Kidney (tissue), 14 donors: ENCODE results near the gene SEZ6L. TPM values are rescaled to one million over a fixed set of nuclear protein-coding genes. Genes with fewer than 3 reads are reported as not detected.

Experiments
- DNase-seq, 5 donors: peaks; one replicate each; pipeline ENCODE4 v3.0.0-alpha.2; 2013 to 2020
- FAIRE-seq: peaks from 2 replicates; lab custom pipeline; 2012; peaks lifted over from hg19 to GRCh38; lab: Jason Lieb, UNC
- H3K27ac ChIP-seq, 2 donors: one replicate each; pipeline ENCODE4 v1.7.0; 2013; ENCODE audit warnings: low read depth in 2 of 2, low read length in 2 of 2, inconsistent platforms in 1 of 2
- H3K27me3 ChIP-seq: one replicate; pipeline ENCODE4 v1.7.1; 2013; ENCODE audit warnings: low read length, inconsistent platforms; ENCODE audit not compliant: control insufficient read depth, insufficient read depth
- H3K36me3 ChIP-seq, 3 donors: one replicate each; pipeline versions ENCODE4 v1.7.0 to v1.7.1; 2013; ENCODE audit warnings: low read length in 3 of 3, control low read depth in 1 of 3, inconsistent platforms in 1 of 3; ENCODE audit not compliant: insufficient read depth in 3 of 3, control insufficient read depth in 2 of 3
- H3K4me1 ChIP-seq, 3 donors: one replicate each; pipeline versions ENCODE4 v1.7.0 to v1.7.1; 2013; ENCODE audit warnings: low read length in 3 of 3, inconsistent platforms in 1 of 3, low read depth in 1 of 3; ENCODE audit not compliant: control insufficient read depth in 2 of 3, insufficient read depth in 2 of 3
- H3K4me3 ChIP-seq, 3 donors: one replicate each; pipeline versions ENCODE4 v1.7.0 to v1.8.1; 2013; ENCODE audit warnings: low read length in 3 of 3, control low read depth in 1 of 3, inconsistent platforms in 1 of 3
- H3K9ac ChIP-seq, 3 donors: one replicate each; pipeline versions ENCODE4 v1.7.0 to v1.7.1; 2013; ENCODE audit warnings: low read length in 3 of 3, control low read depth in 1 of 3, inconsistent platforms in 1 of 3
- H3K9me3 ChIP-seq, 3 donors: one replicate each; pipeline versions ENCODE4 v1.7.0 to v1.7.1; 2013; ENCODE audit warnings: low read length in 3 of 3, control low read depth in 1 of 3, inconsistent platforms in 1 of 3; ENCODE audit not compliant: control insufficient read depth in 2 of 3, insufficient read depth in 1 of 3
- intact Hi-C: fragments of 100-400 bp; cut with DNase I; formaldehyde crosslinking; loops from one replicate; pipeline ENCODE4 v1.11.1; 2022
- polyA plus RNA-seq: library from polyadenylated mRNA; stranded (reverse); fragments of 350-450 nt; fragmentation: Illumina TruSeq; extraction: RNeasy Lipid Tissue Mini Kit (QIAGEN cat#74804); gene quantifications from one replicate; pipeline ENCODE4 v1.2.3, GENCODE V29; 2014; ENCODE audit warnings: low read depth, low replicate concordance; ENCODE audit not compliant: insufficient read depth
- total RNA-seq: library from RNA; stranded (reverse); fragmentation: NEBNext Ultra II Directional; extraction: Animal tissue kit (Norgen Biotek cat#: 25700); gene quantifications from one replicate; pipeline ENCODE4 v1.2.1, GENCODE V29; 2021
- TF ChIP-seq, protein P1 (sequence below): IDR thresholded peaks from 3 replicates; pipeline ENCODE4 v1.5.1; 2012; ENCODE audit warnings: mild to moderate bottlenecking, moderate library complexity, borderline replicate concordance; ENCODE audit not compliant: insufficient read depth; ENCODE audit errors: extremely low read depth
- donor health status: control.
- donor health status: control.
- donor health status: control.
- donor health status: control.
- donor health status: control.
- donor health status: DM: yes; HTN: yes; CAD: no.
- donor health status: Normal renal cell carcinoma (clear cell type).

The SEZ6L gene
- total and polyA plus RNA-seq, 2 donors from 2014 or later: 0.09 to 0.19 TPM

- no peaks in the 10 kb centered on the region for H3K4me1 ChIP-seq
- TF ChIP-seq, protein P1, sequence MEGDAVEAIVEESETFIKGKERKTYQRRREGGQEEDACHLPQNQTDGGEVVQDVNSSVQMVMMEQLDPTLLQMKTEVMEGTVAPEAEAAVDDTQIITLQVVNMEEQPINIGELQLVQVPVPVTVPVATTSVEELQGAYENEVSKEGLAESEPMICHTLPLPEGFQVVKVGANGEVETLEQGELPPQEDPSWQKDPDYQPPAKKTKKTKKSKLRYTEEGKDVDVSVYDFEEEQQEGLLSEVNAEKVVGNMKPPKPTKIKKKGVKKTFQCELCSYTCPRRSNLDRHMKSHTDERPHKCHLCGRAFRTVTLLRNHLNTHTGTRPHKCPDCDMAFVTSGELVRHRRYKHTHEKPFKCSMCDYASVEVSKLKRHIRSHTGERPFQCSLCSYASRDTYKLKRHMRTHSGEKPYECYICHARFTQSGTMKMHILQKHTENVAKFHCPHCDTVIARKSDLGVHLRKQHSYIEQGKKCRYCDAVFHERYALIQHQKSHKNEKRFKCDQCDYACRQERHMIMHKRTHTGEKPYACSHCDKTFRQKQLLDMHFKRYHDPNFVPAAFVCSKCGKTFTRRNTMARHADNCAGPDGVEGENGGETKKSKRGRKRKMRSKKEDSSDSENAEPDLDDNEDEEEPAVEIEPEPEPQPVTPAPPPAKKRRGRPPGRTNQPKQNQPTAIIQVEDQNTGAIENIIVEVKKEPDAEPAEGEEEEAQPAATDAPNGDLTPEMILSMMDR: no peak
- no peaks in the 10 kb centered on the region for H3K9me3 ChIP-seq
- intact Hi-C loops: no loop called here
- H3K36me3 ChIP-seq: no peaks in the 10 kb centered on the region
- H3K9ac ChIP-seq: no peak overlapping the region
- DNase-seq: no peak
- H3K4me3 ChIP-seq: no peak overlapping the region
- H3K27me3 ChIP-seq: no peaks in the 10 kb centered on the region
- no peak for FAIRE-seq
- H3K27ac ChIP-seq: no peak overlapping the region
Observed at GRCh38 chr22:26393929-26394328, 224.7 kb downstream of the SEZ6L start.

DNA sequence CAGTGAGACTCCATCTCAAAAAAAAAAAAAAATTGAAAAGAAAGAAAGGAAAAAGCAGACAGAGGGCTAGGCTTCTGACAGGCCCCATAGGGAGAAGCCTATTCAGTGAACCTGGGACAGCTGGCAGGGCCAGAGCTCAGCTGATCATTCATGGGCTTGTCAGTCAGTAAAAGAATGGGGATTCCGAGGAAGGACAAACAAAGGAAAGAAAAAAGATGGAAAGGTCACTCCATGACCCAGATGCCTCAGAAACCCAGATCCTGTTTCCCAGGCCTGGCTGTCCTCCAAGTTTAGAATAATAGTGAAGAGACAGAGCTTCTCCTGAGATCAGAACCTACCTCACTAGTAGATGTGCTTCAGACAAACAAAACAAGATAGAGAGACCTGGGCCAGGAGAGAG is 225.5 kb downstream of the SEZ6L start:
- DNase-seq: peak in 3 of 5 donors; percentile 29 to 68 (median 65)
- no peak overlapping the region for H3K4me3 ChIP-seq
- intact Hi-C loops: no loop called here
- H3K9ac ChIP-seq: no peak overlapping the region
- no peak overlapping the region for H3K27ac ChIP-seq
- no peaks in the 10 kb centered on the region for H3K4me1 ChIP-seq
- no peaks in the 10 kb centered on the region for H3K9me3 ChIP-seq
- no peak for FAIRE-seq
- TF ChIP-seq, protein P1: no peak
- no peaks in the 10 kb centered on the region for H3K27me3 ChIP-seq
- H3K36me3 ChIP-seq: no peaks in the 10 kb centered on the region

DNA sequence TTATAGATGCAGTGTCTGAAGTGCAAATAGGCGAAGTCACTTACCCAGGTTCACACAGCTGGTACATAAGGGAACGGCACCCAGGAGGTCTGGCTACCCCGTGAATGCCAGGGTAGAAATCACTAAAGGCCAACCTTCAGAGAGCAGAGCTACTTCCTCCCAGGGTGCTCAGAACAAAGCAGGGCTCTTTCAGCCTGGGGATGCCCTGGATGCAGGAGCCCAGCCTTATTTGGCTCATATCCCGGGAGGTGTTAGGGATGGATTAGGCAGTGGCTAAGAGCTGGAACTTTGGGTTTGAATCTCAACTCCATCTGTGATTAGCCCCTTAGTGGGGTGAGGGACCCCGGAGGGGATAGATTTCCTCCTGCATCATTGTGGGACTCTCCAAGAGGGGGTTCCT is 226.7 kb downstream of the SEZ6L start:
- DNase-seq: no peak
- H3K4me3 ChIP-seq: no peak overlapping the region

More for the DNA sequence above, 226.7 kb downstream of the SEZ6L start:
- Histone ChIP-seq H3K27me3 (no peaks in the 10 kb centered on the region), H3K4me1 (no peaks in the 10 kb centered on the region), H3K9ac (no peak overlapping the region), H3K27ac (no peak overlapping the region), H3K9me3 (no peaks in the 10 kb centered on the region), H3K36me3 (no peaks in the 10 kb centered on the region)
- TF ChIP-seq, protein P1: no peak
- FAIRE-seq: no peak
- intact Hi-C loops: no loop called here
